BJ (cell line): Measurements from ENCODE around the gene CABP1. TPM values are rescaled to one million over a fixed set of nuclear protein-coding genes. Genes with fewer than 3 reads are reported as not detected.

Experiments used
- CTCF ChIA-PET: fragments of 350-600 bp; formaldehyde crosslinking; extraction: SDS; loops from one replicate; lab custom pipeline; 2021; ENCODE audit warnings: antibody characterized with exemption, inconsistent platforms; lab: Yijun Ruan, JAX
- POLR2A ChIA-PET: fragments of 300-600 bp; sonication (Branson Sonifier 250); formaldehyde crosslinking; extraction: SDS; loops from one replicate; lab custom pipeline; 2021; ENCODE audit warnings: antibody characterized with exemption; lab: Charles Lee
- DNase-seq: peaks from one replicate; pipeline ENCODE4 v3.0.0-alpha.2; 2011; ENCODE audit warnings: low read depth
- H3K27me3 ChIP-seq: 2 replicates; pipeline ENCODE4 v1.6.0; 2011; ENCODE audit warnings: low read length; ENCODE audit not compliant: control insufficient read depth, insufficient read depth
- H3K36me3 ChIP-seq: 2 replicates; pipeline ENCODE4 v1.5.1; 2011; ENCODE audit warnings: low read length; ENCODE audit not compliant: control insufficient read depth, insufficient read depth
- H3K4me3 ChIP-seq: 2 replicates; pipeline ENCODE4 v1.5.1; 2011; ENCODE audit warnings: low read depth, mild to moderate bottlenecking, control low read depth, low read length
- CTCF ChIP-seq: IDR thresholded peaks from 2 replicates; pipeline ENCODE4 v1.5.1; 2011; ENCODE audit warnings: low read depth, mild to moderate bottlenecking, control low read depth, inconsistent platforms, low read length, moderate library complexity; ENCODE audit not compliant: insufficient read depth
- polyA plus RNA-seq: library from polyadenylated mRNA; depleted of rRNA; stranded (reverse); fragments of >200 nt; gene quantifications from 2 replicates; pipeline ENCODE4 v1.2.3, GENCODE V29; 2011

The CABP1 gene
- polyA plus RNA-seq, 1 experiment: not detected

- DNase-seq: no peak
- Histone ChIP-seq H3K27me3 (peaks cover 10% of the 10 kb centered on the region), H3K4me3 (no peak overlapping the region), H3K36me3 (no peaks in the 10 kb centered on the region)
- ChIA-PET POLR2A (no interaction called here), CTCF (interaction anchor here (1.6 to 1.9 kb wide), 2 partner anchors 11 to 20 kb away, joined by 4 read pairs; partner anchors contain the start of gene CABP1)
- TF ChIP-seq CTCF: peak; percentile 28; the same call in 1 of the 2 replicates
These were observed 11.5 kb upstream of the CABP1 start for GRCh38 chr12:120628919-120629318.

GRCh38 chr12:120630104-120630892 is 10.1 kb upstream of the CABP1 start:
- DNase-seq: no peak
- CTCF ChIA-PET: interaction anchor here (0.6 to 0.9 kb wide), 2 partner anchors 60 to 341 kb away, joined by 3 to 4 read pairs; no protein-coding TSS in a partner anchor
- POLR2A ChIA-PET: no interaction called here
- Histone ChIP-seq H3K27me3 (peaks cover 10% of the 10 kb centered on the region), H3K36me3 (no peaks in the 10 kb centered on the region), H3K4me3 (no peak overlapping the region)
- no peak for TF ChIP-seq CTCF

GRCh38 chr12:120631097-120631496 is 9.3 kb upstream of the CABP1 start:
- DNase-seq: no peak
- H3K36me3 ChIP-seq: no peaks in the 10 kb centered on the region
- peaks cover 10% of the 10 kb centered on the region for H3K27me3 ChIP-seq
- POLR2A ChIA-PET: no interaction called here
- TF ChIP-seq CTCF: no peak
- H3K4me3 ChIP-seq: no peak overlapping the region
- CTCF ChIA-PET: no interaction called here

GRCh38 chr12:120640861-120641833 is 721 bp downstream of the CABP1 start:
- TF ChIP-seq CTCF: no peak
- Histone ChIP-seq H3K4me3 (peak overlapping the region; percentile 14; the same call in 1 of the 2 replicates), H3K36me3 (no peaks in the 10 kb centered on the region), H3K27me3 (peaks cover 35% of the 10 kb centered on the region)
- CTCF ChIA-PET: interaction anchor here (0.6 to 1.8 kb wide), 3 partner anchors 8 to 331 kb away, joined by 3 to 4 read pairs (median 4); no protein-coding TSS in a partner anchor
- no peak for DNase-seq
- POLR2A ChIA-PET: no interaction called here

GRCh38 chr12:120642121-120642520 is 1.7 kb downstream of the CABP1 start:
- no peak for DNase-seq
- no peaks in the 10 kb centered on the region for H3K36me3 ChIP-seq
- H3K27me3 ChIP-seq: peaks cover 35% of the 10 kb centered on the region
- CTCF ChIA-PET: interaction anchor here (1.2 to 1.8 kb wide), 2 partner anchors 73 to 330 kb away, joined by 3 read pairs; no protein-coding TSS in a partner anchor
- POLR2A ChIA-PET: no interaction called here
- H3K4me3 ChIP-seq: no peak overlapping the region
- no peak for TF ChIP-seq CTCF
